Hepatocyte (in vitro differentiated cells): ENCODE results near the gene DPCD. TPM values are rescaled to one million over a fixed set of nuclear protein-coding genes. Genes with fewer than 3 reads are reported as not detected.

Experiments
- DNase-seq: peaks from one replicate; pipeline ENCODE4 v3.0.0-alpha.2; 2016; ENCODE audit warnings: low spot score
- H2AFZ ChIP-seq: fragments of 200-600 bp; sonication (generic); 2 replicates; pipeline ENCODE4 v1.6.0; 2016; ENCODE audit warnings: antibody characterized with exemption, mild to moderate bottlenecking
- H3K27ac ChIP-seq: fragments of 200-600 bp; sonication (generic); 2 replicates; pipeline ENCODE4 v1.5.1; 2016; ENCODE audit warnings: mild to moderate bottlenecking
- H3K27me3 ChIP-seq: fragments of 200-600 bp; sonication (generic); 2 replicates; pipeline ENCODE4 v1.6.1; 2016
- H3K36me3 ChIP-seq: fragments of 200-600 bp; sonication (generic); replicated peaks from 2 replicates; pipeline ENCODE4 v1.5.1; 2016; ENCODE audit warnings: low read depth; ENCODE audit not compliant: insufficient read depth
- H3K4me1 ChIP-seq: fragments of 200-600 bp; sonication (generic); 2 replicates; pipeline ENCODE4 v1.5.1; 2016; ENCODE audit warnings: mild to moderate bottlenecking, moderate library complexity; ENCODE audit not compliant: insufficient read depth
- H3K4me2 ChIP-seq: fragments of 200-600 bp; sonication (generic); 2 replicates; pipeline ENCODE4 v1.6.0; 2016
- H3K4me3 ChIP-seq: fragments of 200-600 bp; sonication (generic); 2 replicates; pipeline ENCODE4 v1.5.1; 2016; ENCODE audit warnings: mild to moderate bottlenecking
- H3K79me2 ChIP-seq: fragments of 200-600 bp; sonication (generic); 2 replicates; pipeline ENCODE4 v1.6.0; 2017; ENCODE audit warnings: mild to moderate bottlenecking
- H3K9me2 ChIP-seq: fragments of 200-600 bp; sonication (generic); replicated peaks from 2 replicates; pipeline ENCODE4 v1.6.0; 2017; ENCODE audit warnings: mild to moderate bottlenecking; ENCODE audit not compliant: insufficient read depth
- H3K9me3 ChIP-seq: fragments of 200-600 bp; sonication (generic); 2 replicates; pipeline ENCODE4 v1.5.1; 2016; ENCODE audit warnings: low read depth, mild to moderate bottlenecking
- H4K20me1 ChIP-seq: fragments of 200-600 bp; sonication (generic); 2 replicates; pipeline ENCODE4 v1.6.0; 2016; ENCODE audit warnings: mild to moderate bottlenecking; ENCODE audit not compliant: insufficient read depth, poor library complexity, severe bottlenecking
- EZH2 ChIP-seq: fragments of 200-600 bp; sonication (generic); IDR thresholded peaks from 2 replicates; pipeline ENCODE4 v1.6.1; 2016; ENCODE audit warnings: antibody characterized with exemption, mild to moderate bottlenecking, borderline replicate concordance
- EZH2phosphoT487 ChIP-seq: fragments of 200-600 bp; sonication (generic); IDR thresholded peaks from one replicate; pipeline ENCODE4 v1.6.1; 2018; ENCODE audit warnings: antibody characterized with exemption, mild to moderate bottlenecking, low read depth, moderate library complexity; ENCODE audit not compliant: unreplicated experiment, severe bottlenecking
- WGBS: methylation state at CpG from one replicate; pipeline ENCODE4 v1.1.6; 2016; ENCODE audit warnings: low lambda C conversion rate; ENCODE audit errors: missing lambda C conversion rate; 5-methylcytosine and 5-hydroxymethylcytosine counted together
- polyA plus RNA-seq: library from polyadenylated mRNA; unstranded; fragments of >200 nt; fragmentation: Nextera tagmentation; extraction: Ambion mirVana; gene quantifications from 2 replicates; pipeline ENCODE4 v1.2.1, GENCODE V29; 2016
- total RNA-seq: library from RNA; depleted of rRNA; stranded (reverse); fragments of >200 nt; gene quantifications from 2 replicates; pipeline ENCODE4 v1.2.3, GENCODE V29; 2014
- TF ChIP-seq, protein P1 (sequence below): fragments of 200-600 bp; sonication (generic); IDR thresholded peaks from 2 replicates; pipeline ENCODE4 v1.5.1; 2016; ENCODE audit warnings: antibody characterized with exemption, mild to moderate bottlenecking; ENCODE audit not compliant: poor library complexity

Gene DPCD
- total and polyA plus RNA-seq, 2 experiments from 2014 or later = 24.8 to 26.5 TPM

DNA sequence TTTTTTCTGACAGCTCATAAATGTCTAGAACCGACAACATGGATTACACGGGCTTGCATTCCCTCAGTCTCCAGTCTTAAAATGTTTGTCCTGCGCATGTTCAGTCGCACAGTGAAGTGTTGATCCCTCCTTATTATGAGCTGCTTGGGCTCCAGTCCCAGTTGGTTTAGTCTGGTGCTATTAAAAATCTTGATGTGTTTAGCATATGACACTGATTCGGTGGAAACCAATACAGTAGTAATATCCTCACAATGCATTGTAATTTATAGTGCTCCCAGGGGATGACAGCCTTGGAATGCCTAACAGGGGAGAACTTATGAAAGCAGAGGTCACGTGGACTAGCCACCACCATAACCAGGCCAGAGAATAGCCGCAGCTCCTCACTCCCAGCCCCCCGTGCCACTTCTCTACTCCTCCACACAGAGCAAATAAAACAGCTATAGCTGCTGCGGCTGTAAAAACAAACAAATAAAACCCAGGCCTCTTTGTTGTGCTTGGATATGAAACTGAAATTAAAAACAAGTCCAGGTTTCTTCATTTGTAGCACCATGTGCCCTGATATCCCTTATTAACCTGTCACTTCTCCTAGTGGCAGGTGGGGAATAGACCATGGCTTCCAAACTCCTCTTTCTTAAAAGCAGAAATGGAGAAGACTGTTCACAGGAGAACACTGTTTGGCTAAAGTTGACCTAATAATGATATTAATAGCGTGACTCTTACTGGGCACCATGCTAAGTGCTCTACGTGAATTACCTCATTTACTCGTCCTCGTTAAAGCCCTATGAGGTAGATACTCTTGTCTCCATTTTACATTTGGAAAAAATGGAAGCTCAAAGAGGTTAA is 7.7 kb downstream of the DPCD start:
- WGBS = 81% methylated on average over 13 of the region's 13 CpGs
- no peaks in the 10 kb centered on the region for H4K20me1 ChIP-seq
- no peak overlapping the region for H3K27ac ChIP-seq
- H3K4me2 ChIP-seq = no peak overlapping the region
- H3K79me2 ChIP-seq = no peaks in the 10 kb centered on the region
- H3K27me3 ChIP-seq = no peaks in the 10 kb centered on the region
- H3K4me3 ChIP-seq = no peak overlapping the region
- no peaks in the 10 kb centered on the region for H3K36me3 ChIP-seq
- H2AFZ ChIP-seq = no peak overlapping the region
- no peak for TF ChIP-seq EZH2
- no peak for TF ChIP-seq EZH2phosphoT487
- TF ChIP-seq, protein P1, sequence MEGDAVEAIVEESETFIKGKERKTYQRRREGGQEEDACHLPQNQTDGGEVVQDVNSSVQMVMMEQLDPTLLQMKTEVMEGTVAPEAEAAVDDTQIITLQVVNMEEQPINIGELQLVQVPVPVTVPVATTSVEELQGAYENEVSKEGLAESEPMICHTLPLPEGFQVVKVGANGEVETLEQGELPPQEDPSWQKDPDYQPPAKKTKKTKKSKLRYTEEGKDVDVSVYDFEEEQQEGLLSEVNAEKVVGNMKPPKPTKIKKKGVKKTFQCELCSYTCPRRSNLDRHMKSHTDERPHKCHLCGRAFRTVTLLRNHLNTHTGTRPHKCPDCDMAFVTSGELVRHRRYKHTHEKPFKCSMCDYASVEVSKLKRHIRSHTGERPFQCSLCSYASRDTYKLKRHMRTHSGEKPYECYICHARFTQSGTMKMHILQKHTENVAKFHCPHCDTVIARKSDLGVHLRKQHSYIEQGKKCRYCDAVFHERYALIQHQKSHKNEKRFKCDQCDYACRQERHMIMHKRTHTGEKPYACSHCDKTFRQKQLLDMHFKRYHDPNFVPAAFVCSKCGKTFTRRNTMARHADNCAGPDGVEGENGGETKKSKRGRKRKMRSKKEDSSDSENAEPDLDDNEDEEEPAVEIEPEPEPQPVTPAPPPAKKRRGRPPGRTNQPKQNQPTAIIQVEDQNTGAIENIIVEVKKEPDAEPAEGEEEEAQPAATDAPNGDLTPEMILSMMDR = no peak
- DNase-seq = no peak
- H3K9me3 ChIP-seq = no peaks in the 10 kb centered on the region
- no peaks in the 10 kb centered on the region for H3K4me1 ChIP-seq
- H3K9me2 ChIP-seq = no peaks in the 10 kb centered on the region

DNA sequence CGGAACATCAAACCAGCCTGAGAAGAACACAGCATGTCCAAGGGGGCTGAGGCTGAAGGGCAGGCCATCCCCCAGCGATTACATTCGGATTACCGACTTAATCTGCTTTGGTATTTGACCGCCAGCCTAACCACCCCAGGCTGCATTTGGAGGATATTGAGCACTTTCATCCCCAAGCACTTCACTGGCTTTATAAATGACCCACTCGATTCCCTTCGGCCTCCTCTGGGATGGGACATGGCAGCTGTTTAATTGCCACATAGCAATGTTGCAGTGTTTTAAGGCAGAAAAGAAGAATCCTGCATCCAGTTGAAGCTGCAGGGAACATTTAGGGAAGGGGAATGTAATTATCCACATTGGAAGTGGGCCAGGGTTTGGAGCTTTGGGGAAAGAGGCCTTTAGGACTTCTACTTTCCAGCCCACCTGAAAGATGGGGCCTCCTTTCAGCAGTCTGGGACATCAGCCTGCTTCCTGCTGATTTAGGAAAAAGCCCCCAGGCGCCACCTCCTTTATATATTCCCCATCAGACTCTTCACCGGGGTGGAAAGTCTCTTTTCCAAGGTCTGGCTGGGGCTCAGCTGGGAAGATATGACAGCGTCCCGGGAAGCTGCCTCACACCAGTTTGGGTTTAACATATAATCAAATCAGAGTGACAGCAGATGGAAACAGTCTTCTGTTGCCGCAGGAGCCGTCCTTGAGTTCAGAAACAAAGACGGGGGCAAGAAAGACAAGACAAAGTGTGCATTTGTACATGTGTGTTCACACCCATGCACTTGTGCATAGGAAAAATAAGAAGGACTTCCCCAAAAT is 9.2 kb downstream of the DPCD start:
- DNase-seq = no peak
- Histone ChIP-seq H3K36me3 (no peaks in the 10 kb centered on the region), H4K20me1 (no peaks in the 10 kb centered on the region), H3K27me3 (no peaks in the 10 kb centered on the region), H3K27ac (no peak overlapping the region), H3K79me2 (no peaks in the 10 kb centered on the region), H3K9me3 (no peaks in the 10 kb centered on the region), H3K4me2 (no peak overlapping the region), H3K9me2 (no peaks in the 10 kb centered on the region), H2AFZ (no peak overlapping the region), H3K4me3 (no peak overlapping the region), H3K4me1 (no peaks in the 10 kb centered on the region)
- TF ChIP-seq, protein P1 = no peak
- TF ChIP-seq EZH2phosphoT487 = no peak
- WGBS = 60% methylated on average over 14 of the region's 14 CpGs

DNA sequence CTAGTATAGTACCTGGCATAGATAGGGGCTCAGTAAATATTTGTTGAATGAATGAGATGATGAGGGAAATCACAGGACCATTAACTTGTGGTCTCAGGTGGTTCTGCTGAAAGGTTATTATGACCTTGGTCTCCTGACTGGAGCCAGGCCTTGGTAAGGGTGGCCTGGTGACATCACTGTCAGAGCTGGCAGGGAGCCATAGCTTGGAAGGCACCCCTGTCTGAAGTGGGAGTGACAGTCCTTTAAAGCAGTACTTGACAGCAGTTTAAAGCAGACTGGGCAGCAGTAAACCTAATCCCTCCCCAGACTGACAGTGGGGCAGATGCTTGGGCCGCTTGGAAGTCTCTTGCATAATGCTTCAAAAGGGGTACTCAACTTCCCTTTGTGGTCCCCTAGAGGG is 13.4 kb downstream of the DPCD start:
- no peak overlapping the region for H3K4me2 ChIP-seq
- H3K9me2 ChIP-seq = no peaks in the 10 kb centered on the region
- TF ChIP-seq, protein P1 = no peak
- TF ChIP-seq EZH2phosphoT487 = no peak
- no peaks in the 10 kb centered on the region for H3K79me2 ChIP-seq
- no peaks in the 10 kb centered on the region for H4K20me1 ChIP-seq
- H3K9me3 ChIP-seq = no peaks in the 10 kb centered on the region
- no peaks in the 10 kb centered on the region for H3K36me3 ChIP-seq
- no peak overlapping the region for H3K27ac ChIP-seq
- no peaks in the 10 kb centered on the region for H3K4me1 ChIP-seq
- H3K4me3 ChIP-seq = no peak overlapping the region
- H2AFZ ChIP-seq = no peak overlapping the region
- WGBS = 89% methylated on average over 1 of the region's 1 CpG
- no peak for DNase-seq
- H3K27me3 ChIP-seq = no peaks in the 10 kb centered on the region
